ENCODE data around the gene RERE. TPM values are rescaled to one million over a fixed set of nuclear protein-coding genes. Genes with fewer than 3 reads are reported as not detected.

RERE gene
- total RNA-seq, 1 experiment from 2014 or later: 40.6 TPM

DNA sequence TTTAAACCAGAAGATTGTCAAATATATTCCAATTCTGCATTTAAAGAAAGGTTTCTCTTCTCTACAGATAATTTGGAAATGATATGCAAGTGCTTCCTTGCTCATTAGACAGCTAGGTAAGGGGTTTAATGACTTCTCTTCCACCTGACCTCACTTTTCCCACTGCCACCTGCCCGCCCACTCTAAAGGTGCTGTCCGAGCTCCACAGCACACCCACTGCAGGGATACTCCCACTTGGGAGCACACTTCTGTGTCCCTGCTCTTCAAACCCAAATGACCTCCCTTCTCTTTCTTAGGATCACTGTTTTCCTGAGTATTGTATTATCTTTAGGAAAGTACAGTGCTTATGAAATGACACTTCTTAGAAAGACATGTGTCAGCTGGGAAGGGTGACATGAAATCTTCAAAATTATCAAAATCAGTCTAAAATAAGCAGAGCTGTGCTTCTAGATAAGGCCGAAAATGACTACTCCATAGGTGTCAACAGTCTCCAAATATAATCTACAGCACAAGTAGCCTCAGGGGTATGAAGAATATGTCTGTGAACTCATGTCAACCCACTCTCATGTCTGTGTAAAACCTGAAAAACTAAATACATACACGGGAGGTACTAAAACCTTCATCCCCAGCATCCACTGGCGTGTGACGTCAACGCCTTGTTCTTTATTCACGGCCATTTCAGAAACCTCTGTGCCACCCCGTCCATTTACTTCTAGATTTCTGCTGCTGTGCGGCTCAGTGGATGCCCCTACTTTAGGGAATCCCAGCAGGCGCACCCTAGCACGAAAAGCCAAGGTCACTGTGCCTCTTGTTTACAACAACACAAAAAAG is 428.5 kb downstream of the RERE start:
- H3K27ac ChIP-seq (ENCODE audit: low read depth, low read length): no peak overlapping the region
- no peak for ATAC-seq
- intact Hi-C loops (cut with micrococcal nuclease): no loop called here
- ChIA-PET RAD21 (ENCODE audit: low non-redundant PET in 1 of 2, low total read pairs in 2 of 2, uncharacterized antibody in 2 of 2, unreplicated experiment in 2 of 2) (no interaction called here), CTCF (no interaction called here), POLR2A (no interaction called here)
- TF ChIP-seq CBX3 (IDR thresholded peaks at IDR 0.05; ENCODE audit: low read depth) (no peak), ELF1 (IDR thresholded peaks at IDR 0.05; ENCODE audit: borderline replicate concordance, low read depth) (no peak), FOSL1 (IDR thresholded peaks at IDR 0.05; ENCODE audit: low read depth) (no peak), EZH2phosphoT487 (IDR thresholded peaks at IDR 0.05; ENCODE audit: borderline replicate concordance) (no peak), TCF7L2 (IDR thresholded peaks at IDR 0.05; ENCODE audit: borderline replicate concordance, extremely low read depth, insufficient read depth, insufficient read length) (no peak), EGR1 (IDR thresholded peaks at IDR 0.05; ENCODE audit: low read depth) (no peak), YY1 (IDR thresholded peaks at IDR 0.05; ENCODE audit: extremely low read depth, insufficient replicate concordance, low read depth, low read length) (no peak), JUND (IDR thresholded peaks at IDR 0.05) (no peak), POLR2AphosphoS5 (IDR thresholded peaks at IDR 0.05; ENCODE audit: low read depth, low read length) (no peak), SIN3A (IDR thresholded peaks at IDR 0.05; ENCODE audit: low read depth) (no peak), SP1 (IDR thresholded peaks at IDR 0.05; ENCODE audit: low read depth) (no peak), RAD21 (IDR thresholded peaks at IDR 0.05; ENCODE audit: low read depth) (no peak), POLR2A (IDR thresholded peaks at IDR 0.05; ENCODE audit: borderline replicate concordance, extremely low read depth, insufficient read depth, insufficient read length) (no peak), EZH2 (IDR thresholded peaks at IDR 0.05) (no peak)
- TF ChIP-seq, protein P1, sequence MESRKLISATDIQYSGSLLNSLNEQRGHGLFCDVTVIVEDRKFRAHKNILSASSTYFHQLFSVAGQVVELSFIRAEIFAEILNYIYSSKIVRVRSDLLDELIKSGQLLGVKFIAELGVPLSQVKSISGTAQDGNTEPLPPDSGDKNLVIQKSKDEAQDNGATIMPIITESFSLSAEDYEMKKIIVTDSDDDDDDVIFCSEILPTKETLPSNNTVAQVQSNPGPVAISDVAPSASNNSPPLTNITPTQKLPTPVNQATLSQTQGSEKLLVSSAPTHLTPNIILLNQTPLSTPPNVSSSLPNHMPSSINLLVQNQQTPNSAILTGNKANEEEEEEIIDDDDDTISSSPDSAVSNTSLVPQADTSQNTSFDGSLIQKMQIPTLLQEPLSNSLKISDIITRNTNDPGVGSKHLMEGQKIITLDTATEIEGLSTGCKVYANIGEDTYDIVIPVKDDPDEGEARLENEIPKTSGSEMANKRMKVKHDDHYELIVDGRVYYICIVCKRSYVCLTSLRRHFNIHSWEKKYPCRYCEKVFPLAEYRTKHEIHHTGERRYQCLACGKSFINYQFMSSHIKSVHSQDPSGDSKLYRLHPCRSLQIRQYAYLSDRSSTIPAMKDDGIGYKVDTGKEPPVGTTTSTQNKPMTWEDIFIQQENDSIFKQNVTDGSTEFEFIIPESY (IDR thresholded peaks at IDR 0.05; ENCODE audit: extremely low read depth, insufficient replicate concordance, low read length): no peak
- TF ChIP-seq, protein P2, sequence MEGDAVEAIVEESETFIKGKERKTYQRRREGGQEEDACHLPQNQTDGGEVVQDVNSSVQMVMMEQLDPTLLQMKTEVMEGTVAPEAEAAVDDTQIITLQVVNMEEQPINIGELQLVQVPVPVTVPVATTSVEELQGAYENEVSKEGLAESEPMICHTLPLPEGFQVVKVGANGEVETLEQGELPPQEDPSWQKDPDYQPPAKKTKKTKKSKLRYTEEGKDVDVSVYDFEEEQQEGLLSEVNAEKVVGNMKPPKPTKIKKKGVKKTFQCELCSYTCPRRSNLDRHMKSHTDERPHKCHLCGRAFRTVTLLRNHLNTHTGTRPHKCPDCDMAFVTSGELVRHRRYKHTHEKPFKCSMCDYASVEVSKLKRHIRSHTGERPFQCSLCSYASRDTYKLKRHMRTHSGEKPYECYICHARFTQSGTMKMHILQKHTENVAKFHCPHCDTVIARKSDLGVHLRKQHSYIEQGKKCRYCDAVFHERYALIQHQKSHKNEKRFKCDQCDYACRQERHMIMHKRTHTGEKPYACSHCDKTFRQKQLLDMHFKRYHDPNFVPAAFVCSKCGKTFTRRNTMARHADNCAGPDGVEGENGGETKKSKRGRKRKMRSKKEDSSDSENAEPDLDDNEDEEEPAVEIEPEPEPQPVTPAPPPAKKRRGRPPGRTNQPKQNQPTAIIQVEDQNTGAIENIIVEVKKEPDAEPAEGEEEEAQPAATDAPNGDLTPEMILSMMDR (IDR thresholded peaks at IDR 0.05 in 2 of 3, conservative IDR thresholded peaks at IDR 0.05 in 1 of 3; ENCODE audit: borderline replicate concordance in 1 of 3, insufficient read depth in 1 of 3, low read depth in 2 of 3, low read length in 2 of 3): no peak
- TF ChIP-seq, protein P3, sequence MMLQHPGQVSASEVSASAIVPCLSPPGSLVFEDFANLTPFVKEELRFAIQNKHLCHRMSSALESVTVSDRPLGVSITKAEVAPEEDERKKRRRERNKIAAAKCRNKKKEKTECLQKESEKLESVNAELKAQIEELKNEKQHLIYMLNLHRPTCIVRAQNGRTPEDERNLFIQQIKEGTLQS (IDR thresholded peaks at IDR 0.05): no peak
- TF ChIP-seq, protein P4, sequence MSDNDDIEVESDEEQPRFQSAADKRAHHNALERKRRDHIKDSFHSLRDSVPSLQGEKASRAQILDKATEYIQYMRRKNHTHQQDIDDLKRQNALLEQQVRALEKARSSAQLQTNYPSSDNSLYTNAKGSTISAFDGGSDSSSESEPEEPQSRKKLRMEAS (IDR thresholded peaks at IDR 0.05): no peak
- TF ChIP-seq, protein P5, sequence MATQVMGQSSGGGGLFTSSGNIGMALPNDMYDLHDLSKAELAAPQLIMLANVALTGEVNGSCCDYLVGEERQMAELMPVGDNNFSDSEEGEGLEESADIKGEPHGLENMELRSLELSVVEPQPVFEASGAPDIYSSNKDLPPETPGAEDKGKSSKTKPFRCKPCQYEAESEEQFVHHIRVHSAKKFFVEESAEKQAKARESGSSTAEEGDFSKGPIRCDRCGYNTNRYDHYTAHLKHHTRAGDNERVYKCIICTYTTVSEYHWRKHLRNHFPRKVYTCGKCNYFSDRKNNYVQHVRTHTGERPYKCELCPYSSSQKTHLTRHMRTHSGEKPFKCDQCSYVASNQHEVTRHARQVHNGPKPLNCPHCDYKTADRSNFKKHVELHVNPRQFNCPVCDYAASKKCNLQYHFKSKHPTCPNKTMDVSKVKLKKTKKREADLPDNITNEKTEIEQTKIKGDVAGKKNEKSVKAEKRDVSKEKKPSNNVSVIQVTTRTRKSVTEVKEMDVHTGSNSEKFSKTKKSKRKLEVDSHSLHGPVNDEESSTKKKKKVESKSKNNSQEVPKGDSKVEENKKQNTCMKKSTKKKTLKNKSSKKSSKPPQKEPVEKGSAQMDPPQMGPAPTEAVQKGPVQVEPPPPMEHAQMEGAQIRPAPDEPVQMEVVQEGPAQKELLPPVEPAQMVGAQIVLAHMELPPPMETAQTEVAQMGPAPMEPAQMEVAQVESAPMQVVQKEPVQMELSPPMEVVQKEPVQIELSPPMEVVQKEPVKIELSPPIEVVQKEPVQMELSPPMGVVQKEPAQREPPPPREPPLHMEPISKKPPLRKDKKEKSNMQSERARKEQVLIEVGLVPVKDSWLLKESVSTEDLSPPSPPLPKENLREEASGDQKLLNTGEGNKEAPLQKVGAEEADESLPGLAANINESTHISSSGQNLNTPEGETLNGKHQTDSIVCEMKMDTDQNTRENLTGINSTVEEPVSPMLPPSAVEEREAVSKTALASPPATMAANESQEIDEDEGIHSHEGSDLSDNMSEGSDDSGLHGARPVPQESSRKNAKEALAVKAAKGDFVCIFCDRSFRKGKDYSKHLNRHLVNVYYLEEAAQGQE (IDR thresholded peaks at IDR 0.05; ENCODE audit: low read depth): no peak
- no peak overlapping the region for H2AFZ ChIP-seq (ENCODE audit: low read depth, low read length, poor library complexity, severe bottlenecking)
- H4K20me1 ChIP-seq (ENCODE audit: insufficient read depth): no peaks in the 10 kb centered on the region
- H3K9ac ChIP-seq (ENCODE audit: low read length): no peak overlapping the region
- H3K9me3 ChIP-seq (ENCODE audit: control insufficient read depth in 1 of 2, insufficient read depth in 1 of 2, low read depth in 1 of 2, low read length in 2 of 2): no peaks in the 10 kb centered on the region
- no peaks in the 10 kb centered on the region for H3K9me2 ChIP-seq (ENCODE audit: insufficient read depth)
- no peak overlapping the region for H3K4me3 ChIP-seq (replicated peaks in 1 of 2; ENCODE audit: low read depth in 1 of 2, low read length in 2 of 2)
- H3K36me3 ChIP-seq (ENCODE audit: control insufficient read depth in 1 of 2, insufficient read depth in 2 of 2, low read length in 2 of 2): no peaks in the 10 kb centered on the region
- no peak for DNase-seq (ENCODE audit: low read depth, low spot score)
- H3K4me2 ChIP-seq (ENCODE audit: low read length): no peak overlapping the region
- no peaks in the 10 kb centered on the region for H3K27me3 ChIP-seq (ENCODE audit: insufficient read depth, low read length)
- no TSS peak for BruUV-seq (replicated peaks)
- no peaks in the 10 kb centered on the region for H3K4me1 ChIP-seq (ENCODE audit: control insufficient read depth in 1 of 2, insufficient read depth in 2 of 2, low read length in 2 of 2)
- H3K79me2 ChIP-seq (ENCODE audit: insufficient read depth, low read length): peaks cover 4% of the 10 kb centered on the region; the same call in 1 of the 2 replicates
